ENCODE data around the gene GAS7. TPM values are rescaled to one million over a fixed set of nuclear protein-coding genes. Genes with fewer than 3 reads are reported as not detected.

The GAS7 gene
- total RNA-seq, 4 donors from 2014 or later, result 62.6 to 122 (median 77.0) TPM

- H3K27ac ChIP-seq, result peak overlapping the region in 3 of 4 donors; percentile 21 to 87 (median 85)
- TF ChIP-seq, protein P1, sequence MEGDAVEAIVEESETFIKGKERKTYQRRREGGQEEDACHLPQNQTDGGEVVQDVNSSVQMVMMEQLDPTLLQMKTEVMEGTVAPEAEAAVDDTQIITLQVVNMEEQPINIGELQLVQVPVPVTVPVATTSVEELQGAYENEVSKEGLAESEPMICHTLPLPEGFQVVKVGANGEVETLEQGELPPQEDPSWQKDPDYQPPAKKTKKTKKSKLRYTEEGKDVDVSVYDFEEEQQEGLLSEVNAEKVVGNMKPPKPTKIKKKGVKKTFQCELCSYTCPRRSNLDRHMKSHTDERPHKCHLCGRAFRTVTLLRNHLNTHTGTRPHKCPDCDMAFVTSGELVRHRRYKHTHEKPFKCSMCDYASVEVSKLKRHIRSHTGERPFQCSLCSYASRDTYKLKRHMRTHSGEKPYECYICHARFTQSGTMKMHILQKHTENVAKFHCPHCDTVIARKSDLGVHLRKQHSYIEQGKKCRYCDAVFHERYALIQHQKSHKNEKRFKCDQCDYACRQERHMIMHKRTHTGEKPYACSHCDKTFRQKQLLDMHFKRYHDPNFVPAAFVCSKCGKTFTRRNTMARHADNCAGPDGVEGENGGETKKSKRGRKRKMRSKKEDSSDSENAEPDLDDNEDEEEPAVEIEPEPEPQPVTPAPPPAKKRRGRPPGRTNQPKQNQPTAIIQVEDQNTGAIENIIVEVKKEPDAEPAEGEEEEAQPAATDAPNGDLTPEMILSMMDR (IDR thresholded peaks at IDR 0.05), result no peak
- TF ChIP-seq EP300 (IDR thresholded peaks at IDR 0.05) (no peak), POLR2A (IDR thresholded peaks at IDR 0.05) (no peak), POLR2AphosphoS5 (IDR thresholded peaks at IDR 0.05) (no peak)
- ATAC-seq, result no peak
- no peaks in the 10 kb centered on the region for H3K9me3 ChIP-seq
- H3K27me3 ChIP-seq, result no peaks in the 10 kb centered on the region
- H3K4me1 ChIP-seq, result peaks cover 0 to 99% (median 45%) of the 10 kb centered on the region in 3 donors
- H3K4me3 ChIP-seq, result no peak overlapping the region
- no peaks in the 10 kb centered on the region for H3K36me3 ChIP-seq
- WGBS, 2 donors (ENCODE audit: low coverage in 1 of 2), result 62 to 81% methylated on average over 3 to 5 of the region's 5 CpGs
Measured at GRCh38 chr17:10116753-10117420, 81.5 kb downstream of the GAS7 start.

- TF ChIP-seq, protein P1 (IDR thresholded peaks at IDR 0.05), result no peak
- no peak for TF ChIP-seq EP300 (IDR thresholded peaks at IDR 0.05)
- TF ChIP-seq POLR2AphosphoS5 (IDR thresholded peaks at IDR 0.05), result no peak
- no peak for TF ChIP-seq POLR2A (IDR thresholded peaks at IDR 0.05)
- WGBS, 2 donors (ENCODE audit: low coverage in 1 of 2), result 89 to 92% methylated on average over 3 to 4 of the region's 5 CpGs
- ATAC-seq, result no peak
- Histone ChIP-seq H3K36me3 (no peaks in the 10 kb centered on the region), H3K27ac (peak overlapping the region in 3 of 4 donors; percentile 85 to 87 (median 85)), H3K4me3 (no peak overlapping the region), H3K27me3 (no peaks in the 10 kb centered on the region), H3K9me3 (no peaks in the 10 kb centered on the region), H3K4me1 (peaks cover 0 to 98% (median 42%) of the 10 kb centered on the region in 3 donors)
Measured at GRCh38 chr17:10116267-10116666, 82.1 kb downstream of the GAS7 start.

DNA sequence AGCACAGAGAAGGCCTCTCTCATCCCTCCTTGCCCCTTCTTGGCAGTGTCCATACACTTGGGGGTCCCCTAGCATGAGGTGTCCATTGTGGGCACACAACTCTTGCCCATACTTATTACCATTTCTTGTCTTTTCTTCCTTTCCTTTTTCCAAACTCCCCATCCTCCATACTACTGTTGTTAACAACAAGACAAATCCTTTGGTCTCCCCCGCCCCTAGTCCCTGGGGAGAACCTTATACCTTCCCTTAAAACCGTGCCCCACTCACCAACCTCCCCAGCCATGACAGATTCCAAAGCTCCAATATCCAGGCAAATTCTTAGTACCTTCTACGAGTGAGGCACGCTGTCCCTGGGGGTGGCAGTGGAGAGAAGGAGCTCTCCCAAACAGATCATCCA is 82.9 kb downstream of the GAS7 start:
- Histone ChIP-seq H3K4me1 (peaks cover 0 to 90% (median 34%) of the 10 kb centered on the region in 3 donors), H3K36me3 (no peaks in the 10 kb centered on the region), H3K27me3 (no peaks in the 10 kb centered on the region), H3K27ac (peak overlapping the region; percentile 26 to 87 (median 85)), H3K9me3 (no peaks in the 10 kb centered on the region), H3K4me3 (no peak overlapping the region)
- 67% methylated on average over 2 of the region's 4 CpGs; no CpG with 5 or more reads in 1 of the 2 donors for WGBS, 2 donors (ENCODE audit: low coverage in 1 of 2)
- no peak for ATAC-seq
- no peak for TF ChIP-seq EP300 (IDR thresholded peaks at IDR 0.05)
- TF ChIP-seq POLR2A (IDR thresholded peaks at IDR 0.05), result no peak
- TF ChIP-seq, protein P1 (IDR thresholded peaks at IDR 0.05), result no peak
- no peak for TF ChIP-seq POLR2AphosphoS5 (IDR thresholded peaks at IDR 0.05)

DNA sequence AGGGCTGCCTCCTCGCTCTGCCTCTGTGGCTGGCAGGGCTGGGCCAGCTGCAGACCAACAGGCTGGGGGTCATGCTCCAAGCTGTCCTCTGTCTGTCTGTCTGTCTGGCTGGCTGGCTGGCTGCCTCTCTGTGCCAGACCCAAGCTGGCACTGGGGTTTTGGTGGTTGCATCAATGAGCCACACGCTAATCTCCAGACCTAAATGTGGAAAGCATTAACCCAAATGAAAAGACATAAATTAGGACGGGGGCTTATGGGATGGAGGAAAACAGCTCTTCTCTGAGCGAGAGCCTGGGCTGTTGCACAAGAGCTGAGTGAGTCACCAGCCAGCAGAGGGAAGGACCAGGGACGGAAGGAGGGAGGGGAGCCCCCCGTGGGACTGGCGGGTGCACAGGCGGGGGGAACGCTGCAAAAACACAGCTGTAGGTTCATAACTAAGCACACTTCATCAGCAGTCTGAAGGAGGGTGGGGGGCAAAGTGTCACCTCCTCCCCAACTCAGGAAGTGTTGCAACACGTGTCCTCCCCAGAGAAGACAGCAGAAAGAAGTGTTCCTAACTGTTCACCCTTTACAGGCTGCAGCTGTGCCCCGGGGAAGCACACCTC is 83.4 kb downstream of the GAS7 start:
- ATAC-seq, result peak; percentile 94
- peaks cover 0 to 85% (median 33%) of the 10 kb centered on the region in 3 donors for H3K4me1 ChIP-seq
- no peaks in the 10 kb centered on the region for H3K36me3 ChIP-seq
- peak overlapping the region; percentile 75 to 87 (median 85) for H3K27ac ChIP-seq
- WGBS, 2 donors (ENCODE audit: low coverage in 1 of 2), result 1 to 8% methylated on average over 4 to 10 of the region's 11 CpGs
- H3K4me3 ChIP-seq, result peak overlapping the region; percentile 4 to 26
- H3K27me3 ChIP-seq, result no peaks in the 10 kb centered on the region
- H3K9me3 ChIP-seq, result no peaks in the 10 kb centered on the region
- TF ChIP-seq POLR2AphosphoS5 (IDR thresholded peaks at IDR 0.05), result peak; percentile 89
- TF ChIP-seq, protein P1 (IDR thresholded peaks at IDR 0.05), result no peak

DNA sequence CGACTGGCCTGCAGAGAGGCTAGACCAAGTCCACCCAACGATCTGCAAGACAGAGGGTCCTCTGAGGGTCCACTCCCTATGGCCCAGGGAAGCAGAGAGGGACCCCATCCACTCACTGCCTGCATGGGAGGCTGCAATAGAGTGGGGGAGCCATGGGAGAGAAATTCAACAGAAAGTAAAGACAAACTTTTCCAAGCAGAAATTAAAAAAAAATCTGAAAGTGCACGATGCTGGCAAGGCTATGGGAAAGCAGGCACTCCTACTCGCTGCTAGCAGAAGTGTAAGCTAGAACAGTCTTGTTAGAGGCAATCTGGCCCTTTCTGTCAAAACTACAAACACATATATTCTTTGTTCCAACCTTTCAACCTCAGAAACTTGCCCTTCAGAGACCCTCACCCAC is 85.4 kb downstream of the GAS7 start:
- no peak for TF ChIP-seq POLR2A (IDR thresholded peaks at IDR 0.05)
- no peak for TF ChIP-seq POLR2AphosphoS5 (IDR thresholded peaks at IDR 0.05)
- no peak for TF ChIP-seq EP300 (IDR thresholded peaks at IDR 0.05)
- TF ChIP-seq, protein P1 (IDR thresholded peaks at IDR 0.05), result no peak
- WGBS, 2 donors (ENCODE audit: low coverage in 1 of 2), result 28 to 42% methylated on average over 3 to 4 of the region's 4 CpGs
- ATAC-seq, result no peak
- Histone ChIP-seq H3K36me3 (no peaks in the 10 kb centered on the region), H3K4me1 (peaks cover 0 to 65% (median 26%) of the 10 kb centered on the region in 3 donors), H3K27ac (peak overlapping the region in 3 of 4 donors; percentile 85 to 87 (median 85)), H3K4me3 (no peak overlapping the region), H3K9me3 (no peaks in the 10 kb centered on the region), H3K27me3 (no peaks in the 10 kb centered on the region)

All from gastroesophageal sphincter (tissue), 4 donors.